ENCODE measurements around the gene U2AF1L4.
A peak's percentile ranks its signal among the peaks of the same experiment; 100 is the strongest.

Gene U2AF1L4

GRCh38 chr19:35745328-35746086 is at the start of gene U2AF1L4, which contains the start of gene PSENEN:
TSS of gene U2AF1L4 (minus strand) at chr19:35745418. CDS start at chr19:35745391, 27 bp downstream.
TSS of gene PSENEN (plus strand) at chr19:35745651. CDS start at chr19:35745931, 280 bp downstream.
- peak; percentile 89 to 91 for DNase-seq (ENCODE audit: low read depth in 2 of 2)

DNA sequence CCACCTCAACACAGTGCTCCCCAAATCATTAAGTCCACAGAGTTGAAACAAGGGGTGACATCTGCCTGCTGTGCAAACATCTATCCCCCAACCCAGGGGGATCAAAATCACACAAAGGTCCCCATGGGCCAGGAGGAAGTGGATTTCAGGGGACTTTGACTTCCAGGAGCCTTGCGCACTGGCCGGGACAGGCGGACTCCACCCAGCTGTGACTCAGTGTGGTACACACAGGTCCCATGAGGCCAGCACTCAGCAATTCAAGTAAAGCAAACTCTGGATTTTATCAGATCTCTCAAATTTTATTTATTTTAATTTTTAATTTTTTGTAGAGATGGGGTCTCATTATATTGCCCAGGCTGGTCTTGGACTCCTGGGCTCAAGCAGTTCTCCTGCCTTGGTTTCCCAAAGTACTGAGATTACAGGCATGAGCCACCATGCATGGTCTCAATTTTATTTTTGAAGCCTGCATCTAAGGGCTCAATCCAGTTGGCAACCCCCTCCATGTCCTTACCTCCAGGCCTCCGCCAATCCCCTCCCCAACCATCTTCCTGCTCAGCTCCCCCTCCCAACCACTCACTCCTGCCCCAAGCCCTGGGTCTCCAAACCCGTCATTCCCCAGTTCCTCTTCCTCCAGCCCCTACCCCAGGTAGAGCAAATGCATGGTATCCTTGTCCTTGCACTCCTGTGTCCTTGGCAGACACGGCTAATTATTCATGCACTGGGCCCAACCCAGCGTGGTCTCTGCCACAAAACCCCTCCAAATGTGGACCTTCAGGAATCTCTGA is 48.4 kb upstream of the U2AF1L4 start:
- DNase-seq (ENCODE audit: low read depth in 2 of 2), result no peak

GRCh38 chr19:35792888-35793287 is 47.7 kb upstream of the U2AF1L4 start:
- no peak for DNase-seq (ENCODE audit: low read depth in 2 of 2)

DNA sequence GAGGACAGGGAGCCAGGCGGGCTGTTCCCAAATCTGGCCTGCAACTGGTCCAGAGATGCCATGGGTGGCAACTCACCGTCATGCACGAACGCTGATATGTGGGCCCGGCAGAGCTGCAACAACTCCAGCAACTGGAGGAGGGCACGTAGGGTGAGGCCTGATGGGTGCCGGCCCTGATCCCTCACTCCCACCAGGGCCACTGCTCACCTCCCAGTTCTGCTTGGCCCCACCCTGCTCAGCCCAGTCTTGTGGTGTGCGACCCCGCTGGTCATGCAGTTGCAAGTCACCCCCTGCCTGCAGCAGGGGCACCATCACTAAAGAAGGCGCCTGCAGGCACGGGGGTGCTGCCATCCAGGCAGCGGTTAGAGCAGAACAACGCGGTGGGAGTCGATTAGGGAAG is 47.1 kb upstream of the U2AF1L4 start:
- no peak for DNase-seq (ENCODE audit: low read depth in 2 of 2)

DNA sequence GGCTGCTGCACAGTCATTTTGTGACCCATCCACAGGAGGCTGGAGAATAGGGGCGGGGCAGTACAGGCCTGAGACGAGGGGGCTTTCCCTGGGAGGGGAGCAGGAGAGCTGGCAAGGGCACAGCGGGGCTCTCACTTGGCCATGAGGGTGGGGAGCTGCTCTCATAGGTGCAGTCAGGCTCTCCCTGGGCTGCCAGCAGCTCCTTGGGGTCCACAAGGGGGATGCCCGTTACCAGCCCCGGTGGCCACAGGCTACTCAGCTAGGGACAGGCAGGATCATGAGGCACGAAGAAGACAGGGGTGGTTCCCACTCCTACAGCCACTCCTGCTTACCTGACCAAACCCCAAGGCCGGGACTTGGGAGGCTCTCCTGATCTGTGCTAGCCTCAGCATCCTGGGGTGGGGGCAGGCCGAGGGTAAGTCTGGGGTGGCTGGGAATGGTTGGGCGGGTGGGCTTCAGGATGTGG is 46.6 kb upstream of the U2AF1L4 start:
- DNase-seq (ENCODE audit: low read depth in 2 of 2), result no peak

GRCh38 chr19:35790981-35791813 is 46.0 kb upstream of the U2AF1L4 start:
- DNase-seq (ENCODE audit: low read depth in 2 of 2), result no peak

DNA sequence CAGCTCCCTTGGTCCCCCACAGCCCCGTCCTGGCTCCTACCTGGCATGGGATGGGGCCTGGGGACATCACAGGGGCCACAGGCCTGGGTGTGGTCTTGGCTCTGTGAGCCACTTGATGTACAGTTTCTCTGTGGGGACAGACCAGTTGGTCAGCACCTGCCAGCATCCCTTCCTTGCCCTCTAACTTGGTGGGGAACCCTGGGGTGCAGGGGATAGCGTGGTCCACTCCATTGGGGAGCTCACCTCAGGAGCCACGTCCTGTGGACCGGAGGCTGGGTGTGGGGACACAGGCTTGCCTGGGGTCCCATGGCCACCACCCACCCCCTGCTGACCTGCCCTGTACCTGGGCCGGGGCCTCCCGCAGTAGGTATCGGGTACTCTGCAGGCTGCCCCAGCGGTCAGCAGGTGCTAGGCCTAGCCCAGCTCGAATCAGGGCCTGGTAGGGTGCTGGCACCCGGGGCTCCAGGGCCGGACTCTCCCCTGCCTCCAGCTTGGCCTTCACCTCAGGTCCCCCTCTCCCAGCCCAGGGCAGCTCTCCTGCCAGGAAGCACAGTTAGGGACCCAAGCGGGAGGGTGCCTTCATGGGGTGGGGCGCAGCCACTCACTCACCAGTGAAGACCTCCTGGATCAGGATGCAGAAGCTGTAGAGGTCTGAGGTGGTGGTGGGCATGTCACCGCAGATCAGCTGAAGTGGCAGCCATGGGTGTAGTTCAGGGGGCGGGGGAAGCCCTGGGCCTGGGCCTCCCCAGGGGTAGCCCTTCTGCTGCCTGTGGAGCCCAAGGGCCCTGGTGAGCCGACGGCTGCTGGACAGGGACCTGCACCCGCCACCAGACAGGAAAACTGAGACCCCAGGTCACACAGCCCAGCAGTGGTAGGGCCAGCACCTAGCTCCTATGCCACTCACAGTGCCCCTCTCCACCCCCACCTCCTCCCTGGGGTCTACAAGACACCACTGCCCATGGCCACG is 45.0 kb upstream of the U2AF1L4 start:
- DNase-seq (ENCODE audit: low read depth in 2 of 2), result no peak

DNA sequence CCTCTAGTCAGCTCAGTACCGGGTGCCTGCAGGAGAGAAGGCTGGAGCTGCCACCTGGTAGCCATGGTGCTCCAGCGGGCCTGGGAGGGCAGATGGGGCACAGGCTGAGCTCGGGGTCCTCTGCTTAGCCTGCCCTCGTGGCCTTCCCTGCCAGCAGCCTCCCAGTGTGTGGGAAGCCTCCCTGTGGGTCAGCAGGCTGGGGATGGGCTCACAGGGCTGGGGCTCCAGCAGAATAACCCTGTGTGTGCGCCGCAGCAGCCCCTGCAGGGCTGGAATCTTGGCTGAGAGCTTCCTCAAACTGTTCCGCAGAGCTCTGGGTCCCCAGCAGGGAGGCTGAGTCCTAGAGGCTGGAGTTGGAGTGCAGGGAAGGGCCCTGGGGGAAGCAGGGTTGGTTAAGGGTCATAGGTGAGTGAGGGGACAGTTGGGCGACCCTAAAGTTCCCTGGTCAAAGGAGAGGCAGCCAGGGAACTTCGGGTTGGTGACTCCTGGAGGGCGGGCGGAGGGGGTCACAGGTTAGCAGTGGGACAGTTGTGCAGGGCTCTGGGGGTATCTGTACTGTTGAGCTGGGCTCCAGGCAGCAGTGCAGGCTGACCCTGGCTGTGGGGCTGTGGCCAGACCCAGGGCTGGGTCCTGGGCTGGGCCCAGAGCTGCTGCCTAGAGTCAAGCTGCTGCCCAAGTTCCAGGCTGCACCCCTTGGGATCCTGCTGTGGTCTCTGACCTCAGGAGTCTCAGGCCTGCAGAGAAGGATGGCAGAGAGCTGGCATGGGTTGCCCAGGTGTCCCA is 44.2 kb upstream of the U2AF1L4 start:
- DNase-seq (ENCODE audit: low read depth in 2 of 2), result no peak

DNA sequence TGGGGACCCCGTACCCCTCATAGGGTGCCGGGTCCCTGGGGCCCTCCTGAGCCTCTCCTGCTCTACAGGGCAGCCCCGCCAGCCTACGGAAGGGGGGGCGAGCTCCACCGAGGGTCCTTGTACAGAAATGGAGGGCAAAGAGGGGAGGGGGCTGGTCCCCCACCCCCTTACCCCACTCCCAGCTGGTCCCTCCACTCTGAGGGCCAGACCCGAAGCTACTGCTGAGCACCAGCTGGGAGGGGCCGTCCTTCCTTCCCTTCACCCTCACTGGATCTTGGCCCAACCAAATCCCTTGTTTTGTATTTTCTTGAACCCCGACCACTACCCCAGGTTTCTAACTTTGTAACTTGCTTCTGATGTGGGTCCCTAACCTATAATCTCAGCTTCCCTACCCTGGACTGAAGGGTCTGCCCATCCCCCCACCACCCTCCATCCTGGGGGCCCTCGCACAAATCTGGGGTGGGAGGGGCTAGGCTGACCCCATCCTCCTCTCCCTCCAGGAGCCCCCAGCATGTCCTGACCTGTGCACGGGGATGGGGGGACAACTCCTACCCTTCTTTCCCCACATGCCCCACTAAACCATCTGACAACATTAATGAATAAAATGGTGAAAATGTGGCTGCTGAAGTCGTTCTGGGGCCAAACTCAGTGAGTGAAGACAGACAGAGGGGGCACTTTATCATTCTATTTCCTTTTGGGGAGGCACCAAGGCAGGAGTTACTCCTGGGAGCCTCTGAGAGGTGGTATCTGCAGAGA is 43.2 kb upstream of the U2AF1L4 start:
- DNase-seq (ENCODE audit: low read depth in 2 of 2), result no peak

DNA sequence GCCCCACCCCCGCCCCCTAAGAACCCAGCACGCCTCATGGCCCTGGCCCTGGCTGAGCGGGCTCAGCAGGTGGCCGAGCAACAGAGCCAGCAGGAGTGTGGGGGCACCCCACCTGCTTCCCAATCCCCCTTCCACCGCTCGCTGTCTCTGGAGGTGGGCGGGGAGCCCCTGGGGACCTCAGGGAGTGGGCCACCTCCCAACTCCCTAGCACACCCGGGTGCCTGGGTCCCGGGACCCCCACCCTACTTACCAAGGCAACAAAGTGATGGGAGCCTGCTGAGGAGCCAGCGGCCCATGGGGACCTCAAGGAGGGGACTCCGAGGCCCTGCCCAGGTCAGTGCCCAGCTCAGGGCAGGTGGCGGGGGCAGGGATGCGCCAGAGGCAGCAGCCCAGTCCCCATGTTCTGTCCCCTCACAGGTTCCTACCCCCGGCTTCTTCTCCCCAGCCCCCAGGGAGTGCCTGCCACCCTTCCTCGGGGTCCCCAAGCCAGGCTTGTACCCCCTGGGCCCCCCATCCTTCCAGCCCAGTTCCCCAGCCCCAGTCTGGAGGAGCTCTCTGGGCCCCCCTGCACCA is 42.1 kb upstream of the U2AF1L4 start:
- no peak for DNase-seq (ENCODE audit: low read depth in 2 of 2)

- no peak for DNase-seq (ENCODE audit: low read depth in 2 of 2)
Measured at GRCh38 chr19:35786299-35787160, 41.3 kb upstream of the U2AF1L4 start.

DNA sequence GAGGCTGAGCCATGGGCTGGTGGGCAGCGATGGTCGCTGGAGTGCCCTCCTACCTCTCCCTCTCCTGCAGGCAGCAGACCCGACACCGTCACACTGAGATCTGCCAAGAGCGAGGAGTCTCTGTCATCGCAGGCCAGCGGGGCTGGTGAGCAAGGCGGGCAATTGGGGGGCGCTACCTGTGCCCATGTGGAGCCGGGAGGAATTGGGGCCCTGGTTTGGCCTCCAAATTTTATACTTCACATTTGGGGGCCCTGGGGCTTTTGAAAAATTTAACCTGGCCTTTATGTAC is 40.1 kb upstream of the U2AF1L4 start:
- DNase-seq (ENCODE audit: low read depth in 2 of 2), result no peak

GRCh38 chr19:35784503-35785338 is 39.5 kb upstream of the U2AF1L4 start:
- DNase-seq (ENCODE audit: low read depth in 2 of 2), result no peak

DNA sequence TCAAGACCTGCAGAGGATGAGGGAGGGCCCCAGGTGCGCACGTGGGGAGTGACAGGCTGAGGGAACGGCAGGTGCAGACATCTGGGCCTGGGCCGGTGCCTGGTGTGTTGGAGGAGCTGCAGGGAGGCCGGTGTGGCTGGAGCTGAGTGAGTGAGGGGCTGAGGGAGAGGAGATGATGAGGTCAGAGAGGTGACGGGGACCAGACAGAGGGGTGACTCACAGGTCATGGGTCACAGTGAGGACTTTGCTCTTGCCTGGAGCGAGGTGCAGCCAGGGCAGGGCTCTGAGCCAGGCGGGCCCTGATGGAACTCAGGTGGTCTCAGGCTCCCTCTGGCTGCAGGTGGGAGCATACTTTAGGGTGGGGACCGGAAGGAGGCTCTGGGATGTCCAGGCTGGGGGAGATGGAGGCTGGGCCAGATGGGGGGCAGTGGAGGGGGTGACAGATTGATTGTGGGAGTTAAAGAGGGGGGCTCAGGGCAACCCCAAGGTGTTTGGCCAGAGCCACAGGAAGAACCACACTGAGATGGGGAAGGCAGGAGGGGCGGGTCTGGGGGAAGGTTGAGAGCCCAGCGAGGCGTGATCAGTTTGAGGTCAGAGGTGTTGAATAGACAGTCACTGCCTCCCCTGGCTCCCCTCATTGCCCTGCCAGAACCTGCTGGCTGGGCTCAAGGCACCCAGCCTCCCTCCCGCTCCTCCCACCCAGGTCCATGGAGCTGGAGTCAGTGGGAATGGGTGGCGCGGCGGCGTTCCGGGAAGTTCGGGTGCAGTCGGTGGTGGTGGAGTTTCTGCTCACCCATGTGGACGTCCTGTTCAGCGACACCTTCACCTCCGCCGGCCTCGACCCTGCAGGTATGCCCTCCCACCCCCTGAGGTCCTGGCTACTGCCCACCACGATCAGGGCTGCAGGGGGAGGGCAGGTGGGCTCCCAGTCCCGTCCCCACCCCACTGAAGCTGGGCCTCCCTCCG is 38.5 kb upstream of the U2AF1L4 start:
- DNase-seq (ENCODE audit: low read depth in 2 of 2), result no peak

GRCh38 chr19:35782589-35782988 is 37.4 kb upstream of the U2AF1L4 start:
- DNase-seq (ENCODE audit: low read depth in 2 of 2), result no peak

DNA sequence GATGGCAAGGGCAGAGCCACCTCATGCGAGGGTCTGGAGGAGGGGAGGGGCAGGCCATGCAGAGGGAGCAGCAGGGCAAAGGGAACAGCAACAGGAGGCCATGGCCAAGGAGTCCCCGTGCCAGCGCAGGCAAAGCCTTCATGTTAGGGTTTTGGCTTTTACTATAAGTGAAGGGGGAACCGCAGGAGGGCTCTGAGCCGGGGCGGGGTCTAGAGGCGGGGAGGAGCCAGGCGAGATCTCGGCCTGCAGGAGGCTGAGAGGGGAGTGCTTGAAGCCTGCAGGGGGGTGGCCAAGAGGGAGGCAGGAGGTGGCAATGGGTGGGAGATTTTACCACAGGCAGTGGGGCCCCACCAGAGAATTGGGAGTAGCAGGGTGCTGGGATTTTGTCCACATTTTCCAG is 36.4 kb upstream of the U2AF1L4 start:
- DNase-seq (ENCODE audit: low read depth in 2 of 2), result no peak

Data from stimulated activated CD4-positive, alpha-beta T cell treated with anti-CD3 and anti-CD28 coated beads, Interleukin-12 subunit alpha, Interleukin-12 subunit beta, amount 100 ng/mL, for 24 hours (primary cell).